Breast epithelium (tissue), 4 donors: ENCODE measurements around the gene DGKB. TPM values are rescaled to one million over a fixed set of nuclear protein-coding genes. Genes with fewer than 3 reads are reported as not detected.

Experiments
- DNase-seq, 2 donors: peaks; one replicate each; pipeline ENCODE4 v3.0.0-alpha.2; 2019; ENCODE audit warnings: low spot score in 2 of 2
- H3K27ac ChIP-seq, 2 donors: fragments of 200-600 bp; sonication (generic) in 1 of 2; one replicate each; pipeline ENCODE4 v1.5.1; 2016 to 2019; ENCODE audit warnings: mild to moderate bottlenecking in 1 of 2
- H3K27me3 ChIP-seq, 2 donors: fragments of 200-600 bp; sonication (generic) in 1 of 2; one replicate each; pipeline versions ENCODE4 v1.5.1 to v1.6.0; 2017 to 2019; ENCODE audit warnings: control low read depth in 1 of 2, mild to moderate bottlenecking in 1 of 2
- H3K36me3 ChIP-seq: fragments of 200-600 bp; one replicate; pipeline ENCODE4 v1.5.1; 2019
- H3K4me1 ChIP-seq, 2 donors: fragments of 200-600 bp; sonication (generic); one replicate each; pipeline ENCODE4 v1.5.1; 2016 to 2019; ENCODE audit warnings: control low read depth in 1 of 2
- H3K4me3 ChIP-seq, 3 donors: fragments of 200-600 bp; sonication (generic); 1 replicate in 2 of 3; 2 replicates in 1 of 3; pipeline ENCODE4 v1.5.1; 2016 to 2019; ENCODE audit warnings: mild to moderate bottlenecking in 3 of 3, moderate library complexity in 2 of 3
- H3K9me3 ChIP-seq, 2 donors: fragments of 200-600 bp; sonication (generic) in 1 of 2; one replicate each; pipeline ENCODE4 v1.5.1; 2016 to 2019; ENCODE audit warnings: control low read depth in 1 of 2
- POLR2A ChIP-seq: fragments of 450-650 bp; IDR thresholded peaks from one replicate; pipeline ENCODE4 v1.6.1; 2016; ENCODE audit warnings: antibody characterized with exemption, mild to moderate bottlenecking, moderate library complexity
- POLR2AphosphoS5 ChIP-seq, 3 donors: sonication (generic); formaldehyde crosslinking; IDR thresholded peaks; one replicate each; pipeline ENCODE4 v1.6.1; 2017; ENCODE audit warnings: antibody characterized with exemption in 3 of 3
- intact Hi-C: fragments of 100-400 bp; cut with DNase I; formaldehyde crosslinking; loops from one replicate; pipeline ENCODE4 v1.15.1; 2023; ENCODE audit warnings: low total_unique reads
- total RNA-seq, 3 donors: library from RNA; depleted of rRNA; stranded (reverse); fragments of >200 nt; gene quantifications; one replicate each; pipeline ENCODE4 v1.1.0, GENCODE V29; 2016
- TF ChIP-seq, protein P1 (sequence below), 3 donors: fragments of 450-650 bp; IDR thresholded peaks; one replicate each; pipeline ENCODE4 v1.5.1; 2016 to 2017; ENCODE audit warnings: antibody characterized with exemption in 3 of 3, mild to moderate bottlenecking in 3 of 3, moderate library complexity in 3 of 3

The DGKB gene
- total RNA-seq, 3 donors from 2014 or later: 0.16 to 0.44 (median 0.33) TPM

DNA sequence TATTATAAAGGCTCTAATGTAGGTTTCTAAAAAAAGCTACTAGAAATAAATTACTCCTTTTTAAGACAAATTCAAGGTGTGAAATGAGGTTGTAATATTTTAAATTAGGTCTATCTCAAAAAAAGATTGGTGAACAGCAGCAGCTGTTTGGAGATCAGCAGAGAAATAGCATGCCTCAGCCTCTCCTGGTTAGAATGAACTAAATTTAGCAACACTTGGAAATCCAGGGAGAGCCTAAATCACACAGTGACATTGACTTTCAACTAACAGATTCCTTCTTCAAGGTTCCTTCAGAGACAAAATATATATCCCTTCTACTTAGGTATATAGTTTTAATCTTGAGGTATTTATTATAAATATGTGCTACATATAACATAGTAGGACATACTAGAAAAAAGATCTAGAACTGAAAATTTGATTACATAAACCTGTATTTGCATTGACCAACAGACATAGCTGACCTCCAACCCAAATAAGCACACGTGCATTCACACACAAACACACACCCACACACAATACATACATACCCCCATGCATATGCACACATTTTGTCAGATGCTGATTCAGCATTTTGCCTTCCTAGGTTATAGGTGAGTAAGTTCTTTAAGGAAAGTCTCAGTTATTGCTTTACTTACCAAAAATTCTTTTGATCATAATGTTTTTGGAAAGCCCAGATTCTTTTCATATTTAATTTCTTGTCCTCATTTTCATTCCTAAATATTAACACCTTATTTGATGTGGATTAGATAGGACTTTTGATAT, 47.3 kb downstream of the DGKB start:
- Histone ChIP-seq H3K9me3 (no peaks in the 10 kb centered on the region), H3K4me1 (no peaks in the 10 kb centered on the region), H3K4me3 (no peak overlapping the region), H3K27ac (no peak overlapping the region), H3K27me3 (no peaks in the 10 kb centered on the region), H3K36me3 (no peaks in the 10 kb centered on the region)
- no peak for TF ChIP-seq POLR2AphosphoS5 (IDR thresholded peaks at IDR 0.05)
- TF ChIP-seq, protein P1, sequence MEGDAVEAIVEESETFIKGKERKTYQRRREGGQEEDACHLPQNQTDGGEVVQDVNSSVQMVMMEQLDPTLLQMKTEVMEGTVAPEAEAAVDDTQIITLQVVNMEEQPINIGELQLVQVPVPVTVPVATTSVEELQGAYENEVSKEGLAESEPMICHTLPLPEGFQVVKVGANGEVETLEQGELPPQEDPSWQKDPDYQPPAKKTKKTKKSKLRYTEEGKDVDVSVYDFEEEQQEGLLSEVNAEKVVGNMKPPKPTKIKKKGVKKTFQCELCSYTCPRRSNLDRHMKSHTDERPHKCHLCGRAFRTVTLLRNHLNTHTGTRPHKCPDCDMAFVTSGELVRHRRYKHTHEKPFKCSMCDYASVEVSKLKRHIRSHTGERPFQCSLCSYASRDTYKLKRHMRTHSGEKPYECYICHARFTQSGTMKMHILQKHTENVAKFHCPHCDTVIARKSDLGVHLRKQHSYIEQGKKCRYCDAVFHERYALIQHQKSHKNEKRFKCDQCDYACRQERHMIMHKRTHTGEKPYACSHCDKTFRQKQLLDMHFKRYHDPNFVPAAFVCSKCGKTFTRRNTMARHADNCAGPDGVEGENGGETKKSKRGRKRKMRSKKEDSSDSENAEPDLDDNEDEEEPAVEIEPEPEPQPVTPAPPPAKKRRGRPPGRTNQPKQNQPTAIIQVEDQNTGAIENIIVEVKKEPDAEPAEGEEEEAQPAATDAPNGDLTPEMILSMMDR (IDR thresholded peaks at IDR 0.05): no peak
- no peak for TF ChIP-seq POLR2A
- intact Hi-C loops: no loop called here
- DNase-seq: no peak

DNA sequence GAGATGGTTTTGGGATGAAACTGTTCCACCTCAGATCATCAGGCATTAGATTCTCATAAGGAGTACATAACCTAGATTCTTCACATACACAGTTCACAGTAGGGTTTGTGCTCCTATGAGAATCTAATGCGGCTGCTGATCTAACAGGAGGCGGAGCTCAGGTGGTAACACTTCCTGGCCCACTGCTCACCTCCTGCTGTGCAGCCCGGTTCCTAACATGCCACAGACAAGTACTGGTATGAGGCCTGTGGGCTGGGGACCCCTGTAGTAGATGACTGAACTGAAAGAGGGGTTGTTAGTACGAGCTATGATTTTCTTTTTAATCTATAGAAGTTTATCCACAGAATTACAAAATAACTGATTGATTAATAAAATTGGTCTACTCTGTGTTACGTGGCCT, 48.1 kb downstream of the DGKB start:
- H3K36me3 ChIP-seq: no peaks in the 10 kb centered on the region
- no peak for DNase-seq
- H3K27ac ChIP-seq: no peak overlapping the region
- no peak overlapping the region for H3K4me3 ChIP-seq
- no peaks in the 10 kb centered on the region for H3K27me3 ChIP-seq
- no peak for TF ChIP-seq POLR2AphosphoS5 (IDR thresholded peaks at IDR 0.05)
- TF ChIP-seq, protein P1 (IDR thresholded peaks at IDR 0.05): no peak
- TF ChIP-seq POLR2A: no peak
- intact Hi-C loops: no loop called here
- no peaks in the 10 kb centered on the region for H3K9me3 ChIP-seq
- H3K4me1 ChIP-seq: no peaks in the 10 kb centered on the region

DNA sequence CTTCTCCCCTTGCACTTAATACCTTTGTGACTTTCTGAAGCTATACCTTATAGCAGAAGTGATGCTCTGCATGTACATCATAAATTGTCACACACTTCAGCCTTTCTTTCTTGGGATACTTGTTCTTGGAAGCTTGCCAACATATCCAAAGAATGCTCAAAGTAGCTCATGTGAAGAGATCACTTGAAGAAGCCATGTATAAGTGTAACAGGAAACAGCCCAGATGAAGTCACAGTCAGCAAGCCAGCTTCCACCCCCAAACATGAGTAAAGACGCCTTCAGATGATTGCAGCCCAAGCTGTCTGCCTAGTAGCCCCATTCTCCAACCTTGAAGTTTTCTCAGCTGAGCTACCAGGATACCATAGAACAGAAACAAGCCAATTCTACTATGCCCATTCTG, 50.9 kb downstream of the DGKB start:
- no peaks in the 10 kb centered on the region for H3K27me3 ChIP-seq
- H3K4me3 ChIP-seq: no peak overlapping the region
- no peaks in the 10 kb centered on the region for H3K36me3 ChIP-seq
- intact Hi-C loops: no loop called here
- H3K9me3 ChIP-seq: no peaks in the 10 kb centered on the region
- DNase-seq: no peak
- H3K4me1 ChIP-seq: no peaks in the 10 kb centered on the region
- no peak overlapping the region for H3K27ac ChIP-seq
- TF ChIP-seq POLR2AphosphoS5 (IDR thresholded peaks at IDR 0.05): no peak
- no peak for TF ChIP-seq POLR2A
- TF ChIP-seq, protein P1 (IDR thresholded peaks at IDR 0.05): no peak

DNA sequence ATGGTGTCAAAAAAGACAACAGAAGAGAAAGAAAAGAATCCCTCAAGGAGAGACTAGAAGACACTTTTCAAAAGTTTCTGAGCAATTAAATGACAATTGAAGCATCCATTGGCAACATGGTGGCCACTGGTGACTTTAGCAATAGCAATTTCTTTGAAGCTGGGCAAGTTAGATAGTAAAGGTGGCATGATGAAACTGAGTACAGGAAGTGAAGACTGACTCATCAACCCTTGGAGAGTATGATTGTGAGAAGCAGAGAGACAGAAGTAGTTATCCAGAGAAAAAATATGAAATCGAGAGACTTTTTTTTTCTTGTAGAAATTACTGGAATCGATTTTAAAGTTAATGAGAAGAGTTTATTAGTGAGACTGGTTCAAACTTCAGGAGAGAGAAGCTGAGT, 52.5 kb downstream of the DGKB start:
- Histone ChIP-seq H3K4me1 (no peaks in the 10 kb centered on the region), H3K9me3 (no peaks in the 10 kb centered on the region), H3K4me3 (no peak overlapping the region), H3K27ac (no peak overlapping the region), H3K27me3 (no peaks in the 10 kb centered on the region), H3K36me3 (no peaks in the 10 kb centered on the region)
- intact Hi-C loops: no loop called here
- no peak for DNase-seq
- TF ChIP-seq, protein P1 (IDR thresholded peaks at IDR 0.05): no peak
- no peak for TF ChIP-seq POLR2A
- no peak for TF ChIP-seq POLR2AphosphoS5 (IDR thresholded peaks at IDR 0.05)

DNA sequence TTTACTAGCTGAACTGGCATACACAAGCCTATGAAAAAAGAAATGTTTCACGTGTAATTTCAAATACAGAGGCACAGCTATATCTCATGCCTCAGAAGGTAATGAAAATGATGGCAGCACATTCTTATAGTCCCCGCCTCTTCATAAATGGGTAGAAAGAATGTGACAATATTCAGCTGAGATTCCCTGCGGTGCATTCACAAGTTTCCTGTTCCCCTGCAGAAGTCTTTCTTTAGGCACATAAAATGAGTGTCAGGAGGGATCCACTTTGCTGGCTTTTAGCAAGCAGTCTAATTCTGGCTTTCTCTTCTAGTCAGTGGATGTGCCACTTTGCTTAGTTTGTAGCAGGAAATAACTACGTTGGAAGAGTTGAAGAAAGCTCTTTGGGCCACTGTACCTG, 56.1 kb downstream of the DGKB start:
- Histone ChIP-seq H3K36me3 (no peaks in the 10 kb centered on the region), H3K27me3 (no peaks in the 10 kb centered on the region), H3K4me3 (no peak overlapping the region), H3K27ac (no peak overlapping the region), H3K4me1 (no peaks in the 10 kb centered on the region), H3K9me3 (no peaks in the 10 kb centered on the region)
- no peak for DNase-seq
- TF ChIP-seq POLR2AphosphoS5 (IDR thresholded peaks at IDR 0.05) (no peak), POLR2A (no peak)
- TF ChIP-seq, protein P1 (IDR thresholded peaks at IDR 0.05): no peak
- intact Hi-C loops: no loop called here
